Fibroblast of gingiva (primary cell): ENCODE measurements around the gene TULP3.

Source experiments
- DNase-seq: peaks from one replicate; pipeline ENCODE4 v3.0.0-alpha.2; 2011; ENCODE audit warnings: low read depth

TULP3 gene

GRCh38 chr12:2925322-2925995, 34.8 kb downstream of the TULP3 start:
- no peak for DNase-seq

- no peak for DNase-seq
These were observed 40.2 kb downstream of the TULP3 start for GRCh38 chr12:2930865-2931264.

- no peak for DNase-seq
These were observed 42.9 kb downstream of the TULP3 start for GRCh38 chr12:2933586-2933985.

- DNase-seq, result no peak
These were observed 43.7 kb downstream of the TULP3 start for GRCh38 chr12:2934371-2934770.

GRCh38 chr12:2936301-2936700, 45.6 kb downstream of the TULP3 start:
- no peak for DNase-seq

GRCh38 chr12:2937500-2937899, 46.8 kb downstream of the TULP3 start:
- DNase-seq, result no peak

GRCh38 chr12:2939191-2939590, 48.5 kb downstream of the TULP3 start:
- no peak for DNase-seq

- DNase-seq, result no peak
These were observed 49.9 kb downstream of the TULP3 start for GRCh38 chr12:2940564-2940963.

- no peak for DNase-seq
These were observed 50.8 kb downstream of the TULP3 start for GRCh38 chr12:2941524-2941923.

- no peak for DNase-seq
These were observed 53.8 kb downstream of the TULP3 start for GRCh38 chr12:2944401-2945047.

- no peak for DNase-seq
These were observed 58.7 kb downstream of the TULP3 start for GRCh38 chr12:2949411-2949810.

- no peak for DNase-seq
These were observed 65.2 kb downstream of the TULP3 start for GRCh38 chr12:2955888-2956287.

- DNase-seq, result no peak
These were observed 67.2 kb downstream of the TULP3 start for GRCh38 chr12:2957816-2958431.

GRCh38 chr12:2958432-2959191, 67.9 kb downstream of the TULP3 start:
- peak; percentile 76 for DNase-seq

- peak; percentile 79 for DNase-seq
These were observed 68.5 kb downstream of the TULP3 start, which contains the start of gene TEAD4 for GRCh38 chr12:2959192-2959504. Gene TEAD4 (plus strand): TSS chr12:2959397.

GRCh38 chr12:2959505-2960389, 69.1 kb downstream of the TULP3 start:
- peak; percentile 54 for DNase-seq

- DNase-seq, result peak; percentile 31
These were observed 69.8 kb downstream of the TULP3 start for GRCh38 chr12:2960390-2960956.

GRCh38 chr12:2960996-2961616, 70.4 kb downstream of the TULP3 start:
- DNase-seq, result no peak

- DNase-seq, result no peak
These were observed 71.0 kb downstream of the TULP3 start for GRCh38 chr12:2961705-2962104.

GRCh38 chr12:2963154-2963759, 72.6 kb downstream of the TULP3 start:
- DNase-seq, result no peak
